Measurements from ENCODE around the gene ACTC1.

Gene ACTC1

DNA sequence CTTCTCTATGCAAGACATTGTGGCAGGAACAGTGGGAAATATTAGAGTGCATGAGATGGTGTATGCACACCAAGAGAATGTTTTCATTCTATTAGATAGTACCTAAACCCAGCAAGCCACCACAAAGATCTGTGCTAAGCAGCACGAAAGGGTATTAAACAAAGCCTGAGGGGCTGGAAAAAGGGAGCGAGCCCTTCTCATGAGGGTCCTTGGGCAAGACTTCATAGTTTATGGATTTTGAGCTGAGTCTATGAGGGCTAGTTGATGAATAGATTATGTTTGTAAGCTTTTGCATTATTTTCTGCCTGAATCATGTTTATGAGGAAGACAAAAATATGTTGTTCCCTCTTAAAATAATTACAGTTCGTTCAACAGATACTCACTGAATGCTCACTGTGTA, 9.4 kb upstream of the ACTC1 start:
- no peak for TF ChIP-seq CTCF (IDR thresholded peaks at IDR 0.05)

DNA sequence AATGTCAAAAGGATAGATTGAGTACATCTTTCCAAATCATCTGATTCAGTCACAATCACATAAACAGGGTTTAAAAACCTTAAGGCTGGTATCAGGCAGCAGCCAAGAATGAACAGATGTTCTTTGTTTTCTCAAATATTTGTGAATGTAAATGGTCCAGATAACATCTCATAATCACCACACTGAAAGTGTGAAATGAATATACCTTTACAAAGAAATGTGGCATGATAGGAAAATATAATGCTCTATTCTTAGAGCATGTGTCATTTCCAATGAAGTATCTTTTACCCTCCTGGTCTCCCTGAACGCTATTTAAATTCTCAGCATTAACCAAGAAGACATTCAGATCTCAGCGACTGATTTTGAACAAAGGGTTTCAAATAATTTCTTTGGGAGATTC, 8.8 kb upstream of the ACTC1 start:
- no peak for TF ChIP-seq CTCF (IDR thresholded peaks at IDR 0.05)

- TF ChIP-seq CTCF (IDR thresholded peaks at IDR 0.05) = no peak
Measured at GRCh38 chr15:34802803-34803750, 7.7 kb upstream of the ACTC1 start.

DNA sequence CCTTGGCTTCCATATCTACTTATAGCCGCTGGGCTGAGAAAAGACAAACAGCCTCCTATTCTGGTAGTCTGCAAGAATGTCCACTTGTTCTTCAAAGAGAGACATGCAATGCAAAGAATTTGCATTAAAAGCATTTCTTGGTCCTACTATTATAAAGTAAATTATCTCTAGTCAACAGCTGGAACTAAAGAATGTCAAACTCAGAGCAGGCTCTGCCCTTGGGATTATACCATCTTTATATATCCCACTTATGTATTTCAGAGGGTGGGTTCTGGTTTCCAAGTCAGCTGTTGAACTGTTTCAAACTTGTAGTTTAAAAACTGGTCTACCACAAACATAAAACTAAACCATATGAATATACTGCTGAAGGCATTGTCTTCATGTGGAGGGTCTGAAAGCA, 7.0 kb upstream of the ACTC1 start:
- no peak for TF ChIP-seq CTCF (IDR thresholded peaks at IDR 0.05)

DNA sequence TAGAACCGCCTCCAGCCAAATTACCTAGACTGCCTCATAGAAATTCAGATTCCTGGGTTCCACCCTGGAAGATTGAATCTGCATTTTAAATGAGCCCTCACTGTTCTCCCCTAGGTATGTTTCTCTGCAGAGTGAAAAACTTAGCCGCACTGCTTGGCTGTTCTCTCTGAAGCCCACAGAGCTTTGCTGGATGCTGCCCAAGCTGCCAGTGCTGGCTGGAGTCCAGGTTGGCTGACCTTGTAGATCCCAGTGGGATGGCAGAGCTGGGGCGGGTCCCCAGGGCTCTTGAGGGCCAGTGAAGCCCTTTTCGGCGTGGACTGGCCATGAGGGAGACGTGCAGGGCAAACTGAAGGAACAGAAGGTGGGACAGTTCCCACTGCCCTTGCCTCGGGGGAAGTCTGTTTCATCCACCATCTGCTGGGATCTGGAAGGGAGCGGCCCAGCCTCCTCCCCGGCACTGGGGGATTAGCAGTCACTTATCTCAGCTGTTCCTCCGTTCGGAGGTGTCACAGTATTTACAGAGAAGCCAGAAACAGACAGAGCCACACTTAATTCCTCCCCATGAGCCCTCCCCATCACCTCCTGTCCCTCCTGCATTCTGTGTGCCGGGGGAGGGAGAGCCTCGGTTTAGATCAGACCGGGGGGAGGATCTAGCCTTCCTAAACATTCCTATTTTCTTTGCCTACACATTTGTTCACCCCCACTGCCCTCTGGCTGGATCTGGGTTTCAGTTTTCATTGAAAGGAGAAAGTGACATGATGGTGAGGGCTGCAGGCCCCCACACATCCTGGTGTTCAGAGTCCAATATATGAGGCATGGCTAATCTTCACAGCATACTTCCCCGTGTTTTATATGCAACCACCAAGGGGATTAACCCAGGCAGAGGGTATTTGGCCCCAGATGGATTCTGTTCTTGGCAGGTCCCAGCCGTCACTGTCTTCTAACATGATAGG, 4.1 kb upstream of the ACTC1 start:
- no peak for TF ChIP-seq CTCF (IDR thresholded peaks at IDR 0.05)

GRCh38 chr15:34796847-34797435, 1.6 kb upstream of the ACTC1 start:
- TF ChIP-seq CTCF (IDR thresholded peaks at IDR 0.05) = no peak

GRCh38 chr15:34794590-34795206, 651 bp downstream of the ACTC1 start:
- TF ChIP-seq CTCF (IDR thresholded peaks at IDR 0.05) = no peak

All from LNCAP (cell line).